GM20431 (cell line): ENCODE data around the gene TLK2.

Experiments
- in situ Hi-C: fragments of 300-500 bp; cut with MseI, MboI; formaldehyde crosslinking; loops from one replicate; pipeline ENCODE4 v1.15.0; 2020; ENCODE audit warnings: low sequenced_read_pairs; ENCODE audit not compliant: unreplicated experiment

Gene TLK2

GRCh38 chr17:62625184-62625869 lies 146.7 kb downstream of the TLK2 start:
- in situ Hi-C loops: no loop called here

GRCh38 chr17:62625870-62626200 lies 147.2 kb downstream of the TLK2 start:
- in situ Hi-C loops: no loop called here

DNA sequence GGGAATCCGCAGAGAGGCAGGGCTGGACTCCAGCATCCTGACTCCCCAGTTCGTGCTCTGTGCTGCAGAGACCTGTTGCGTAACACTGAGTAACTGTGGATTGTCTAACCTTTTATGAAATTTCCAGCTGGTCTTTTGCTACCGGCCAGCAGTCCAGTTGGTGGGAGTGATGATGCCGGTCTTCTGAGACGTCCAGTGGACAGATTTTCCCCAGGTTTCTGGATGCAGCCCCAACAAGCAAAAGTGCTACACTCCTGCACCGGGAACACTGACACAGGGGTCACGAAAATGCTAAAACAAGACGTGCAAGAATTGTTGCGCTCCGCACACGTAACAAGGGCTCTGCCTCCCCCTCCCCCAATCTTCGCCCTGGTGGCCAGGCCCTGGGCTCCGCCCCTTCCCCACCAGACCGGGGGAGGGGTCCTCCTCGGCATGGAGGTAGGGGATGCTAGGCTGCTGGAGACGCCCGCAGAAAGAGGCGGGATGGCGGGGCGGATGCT lies 148.1 kb downstream of the TLK2 start:
- in situ Hi-C loops: no loop called here

- in situ Hi-C loops: no loop called here
Observed at GRCh38 chr17:62627219-62627903, 148.7 kb downstream of the TLK2 start, which contains the start of gene MRC2. Gene MRC2 (plus strand): TSS chr17:62627670. CDS start chr17:62627803, 133 bp downstream.

DNA sequence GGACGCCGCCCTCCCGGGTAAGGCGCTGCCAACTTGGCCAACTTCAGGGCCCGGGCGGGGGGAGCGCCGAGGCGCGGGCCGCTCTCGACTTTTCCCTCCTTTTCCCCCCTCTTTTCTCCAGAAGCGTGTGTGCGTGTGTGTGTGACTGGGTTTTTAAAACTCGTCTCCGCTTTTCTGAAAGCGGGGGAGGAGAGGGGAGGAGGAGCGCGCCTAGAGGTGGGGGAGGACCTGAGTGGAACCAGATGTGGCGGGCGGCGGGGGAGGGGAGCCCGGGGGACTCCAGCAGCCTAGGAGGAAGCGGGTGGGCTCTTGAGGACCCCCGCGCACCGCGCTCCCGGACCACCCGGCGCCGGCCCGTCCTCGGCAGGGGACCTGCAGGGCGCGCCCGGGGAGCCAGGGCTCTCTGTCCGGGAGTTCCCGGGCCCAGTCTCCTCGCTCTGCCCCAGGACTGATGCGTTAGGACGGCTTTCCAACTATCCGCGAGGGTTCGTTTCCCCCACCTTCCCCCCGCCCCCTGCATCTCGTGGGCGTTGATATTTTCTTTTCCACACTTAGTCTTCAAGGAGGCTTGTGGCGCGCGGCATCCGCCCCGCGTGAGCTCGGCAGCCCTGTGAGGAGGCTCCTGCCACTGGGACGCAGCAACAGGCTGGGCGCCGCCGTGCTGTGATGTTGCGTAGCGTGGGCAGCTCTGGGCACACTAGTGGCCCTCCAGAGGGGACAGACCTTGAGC lies 149.4 kb downstream of the TLK2 start:
- in situ Hi-C loops: no loop called here

- in situ Hi-C loops: no loop called here
Observed at GRCh38 chr17:62628831-62629555, 150.4 kb downstream of the TLK2 start.

- in situ Hi-C loops: no loop called here
Observed at GRCh38 chr17:62629556-62630364, 151.1 kb downstream of the TLK2 start.

- in situ Hi-C loops: no loop called here
Observed at GRCh38 chr17:62630365-62631085, 151.9 kb downstream of the TLK2 start.

DNA sequence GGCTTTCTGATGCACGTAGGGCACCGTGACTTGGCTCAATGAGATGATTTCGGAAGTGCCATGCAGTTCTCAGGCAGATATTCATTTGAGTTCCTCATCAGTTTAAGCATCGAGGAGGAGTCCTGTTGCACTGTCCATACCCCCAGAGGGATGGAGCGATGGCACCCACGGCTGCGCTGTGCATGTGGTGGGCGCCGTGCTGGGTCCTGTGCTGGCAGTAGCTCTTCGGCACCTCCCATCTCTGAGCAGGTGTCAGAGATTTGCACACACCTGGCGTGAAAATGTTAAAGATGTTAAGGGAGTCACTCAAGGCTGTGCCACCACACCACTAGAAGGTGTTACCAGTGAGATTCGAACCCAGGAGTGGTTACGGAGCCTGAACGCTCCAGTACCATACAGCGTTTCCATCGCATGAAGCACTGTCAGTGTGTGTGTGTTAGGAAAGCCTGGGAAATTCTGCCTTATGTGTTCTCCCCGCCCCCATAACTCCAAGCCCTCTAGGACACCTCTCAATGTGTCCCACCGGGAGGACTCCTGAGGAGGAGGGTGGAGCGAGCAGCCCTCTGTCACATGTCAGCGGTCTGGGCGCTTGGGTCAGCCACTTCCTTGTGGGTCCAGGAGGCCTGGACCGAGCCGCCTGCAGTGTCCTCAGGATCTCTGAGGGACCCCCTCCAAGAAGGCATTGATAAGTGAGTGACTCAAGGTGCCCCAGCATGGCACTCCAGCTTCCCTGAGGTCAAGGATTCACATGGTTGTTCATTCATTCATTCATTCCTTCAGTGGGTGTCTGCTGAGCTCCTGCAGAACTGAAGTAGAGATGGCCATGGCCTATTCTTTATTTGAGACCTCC lies 152.7 kb downstream of the TLK2 start:
- in situ Hi-C loops: no loop called here

DNA sequence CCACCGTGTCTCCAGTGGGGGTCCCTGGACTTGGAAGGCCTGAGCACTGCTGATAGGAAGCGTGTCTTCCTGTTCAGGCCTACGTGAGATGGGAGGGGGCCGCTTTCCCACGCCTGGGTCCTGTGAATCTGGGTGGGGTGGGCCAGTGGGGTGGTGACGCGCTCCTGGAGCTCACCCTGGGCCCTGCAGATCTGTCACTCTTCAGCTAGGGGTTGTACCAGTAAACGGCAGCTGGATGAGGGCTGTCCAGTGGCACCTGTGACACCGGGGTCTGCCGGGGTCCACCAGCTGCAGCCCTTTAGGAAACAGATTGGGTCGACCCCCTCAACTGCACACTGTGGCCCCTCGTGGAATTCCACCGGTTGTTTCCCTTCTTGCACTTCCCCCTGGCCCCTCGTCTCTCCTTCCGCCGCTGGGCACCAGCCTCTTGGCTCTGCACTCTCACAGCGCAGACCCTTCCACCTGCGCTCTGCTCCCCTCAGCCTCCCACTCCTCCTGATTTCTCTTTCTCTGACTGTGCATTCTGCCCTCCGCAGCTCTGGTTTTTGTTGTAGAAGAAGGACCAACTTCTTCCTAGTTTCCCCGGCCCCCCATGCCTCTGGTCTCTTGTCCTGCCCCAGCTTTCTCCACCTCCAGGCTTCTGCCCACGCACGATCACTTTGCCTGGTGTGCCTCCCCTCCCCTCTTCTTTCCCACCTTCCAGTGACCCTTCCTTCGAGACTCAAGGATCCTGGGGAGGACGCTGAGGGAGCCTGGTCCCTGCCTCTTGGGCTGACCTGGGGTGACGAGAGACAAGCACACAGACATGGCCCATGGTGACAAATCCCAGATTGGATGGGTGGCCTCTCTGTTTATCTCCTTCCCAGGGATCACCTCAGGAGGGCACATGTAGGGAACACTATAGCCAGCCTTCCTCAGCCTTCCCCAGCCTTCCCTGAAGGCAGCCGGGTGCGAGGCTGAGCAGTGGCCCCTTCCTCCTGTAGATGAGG lies 153.6 kb downstream of the TLK2 start:
- in situ Hi-C loops: no loop called here

DNA sequence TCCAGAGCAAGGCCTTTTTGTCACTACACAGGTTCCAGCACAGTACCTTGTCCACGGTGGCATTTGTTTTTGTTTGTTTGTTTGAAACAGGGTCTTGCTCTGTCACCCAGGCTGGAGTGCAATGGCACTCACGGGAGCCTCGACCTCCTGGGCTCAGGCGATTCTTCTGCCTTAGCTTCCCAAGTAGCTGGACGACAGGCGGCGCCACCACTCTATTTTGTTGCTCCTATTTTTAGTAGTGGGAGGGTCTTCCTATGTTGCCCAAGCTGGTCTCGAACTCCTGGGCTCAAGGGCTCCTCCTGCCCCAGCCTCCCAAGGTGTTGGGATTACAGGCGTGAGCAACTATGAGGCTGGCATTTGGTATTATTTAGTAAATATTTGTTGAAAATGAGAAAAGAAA lies 159.2 kb downstream of the TLK2 start:
- in situ Hi-C loops: no loop called here

DNA sequence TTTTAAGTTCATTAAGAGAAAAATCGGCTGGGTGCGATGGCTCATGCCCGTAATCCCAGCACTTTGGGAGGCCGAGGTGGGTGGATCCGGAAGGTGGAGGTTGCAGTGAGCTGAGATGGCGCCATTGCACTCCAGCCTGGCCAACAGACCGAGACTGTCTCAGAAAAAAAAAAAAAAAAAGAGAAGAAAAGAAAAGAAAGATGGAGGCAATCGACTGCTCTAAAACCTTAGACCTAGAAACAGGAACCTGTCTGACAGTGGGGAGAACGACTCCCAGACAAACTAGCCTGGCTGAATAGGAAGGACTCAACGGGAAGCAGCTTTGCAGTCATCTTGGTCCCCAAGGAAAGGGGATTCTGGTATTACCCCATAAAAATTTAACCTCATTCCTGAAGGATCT lies 162.5 kb downstream of the TLK2 start:
- in situ Hi-C loops: no loop called here

- in situ Hi-C loops: no loop called here
Observed at GRCh38 chr17:62641951-62642350, 163.3 kb downstream of the TLK2 start.

GRCh38 chr17:62643496-62643895 lies 164.9 kb downstream of the TLK2 start:
- in situ Hi-C loops: no loop called here

DNA sequence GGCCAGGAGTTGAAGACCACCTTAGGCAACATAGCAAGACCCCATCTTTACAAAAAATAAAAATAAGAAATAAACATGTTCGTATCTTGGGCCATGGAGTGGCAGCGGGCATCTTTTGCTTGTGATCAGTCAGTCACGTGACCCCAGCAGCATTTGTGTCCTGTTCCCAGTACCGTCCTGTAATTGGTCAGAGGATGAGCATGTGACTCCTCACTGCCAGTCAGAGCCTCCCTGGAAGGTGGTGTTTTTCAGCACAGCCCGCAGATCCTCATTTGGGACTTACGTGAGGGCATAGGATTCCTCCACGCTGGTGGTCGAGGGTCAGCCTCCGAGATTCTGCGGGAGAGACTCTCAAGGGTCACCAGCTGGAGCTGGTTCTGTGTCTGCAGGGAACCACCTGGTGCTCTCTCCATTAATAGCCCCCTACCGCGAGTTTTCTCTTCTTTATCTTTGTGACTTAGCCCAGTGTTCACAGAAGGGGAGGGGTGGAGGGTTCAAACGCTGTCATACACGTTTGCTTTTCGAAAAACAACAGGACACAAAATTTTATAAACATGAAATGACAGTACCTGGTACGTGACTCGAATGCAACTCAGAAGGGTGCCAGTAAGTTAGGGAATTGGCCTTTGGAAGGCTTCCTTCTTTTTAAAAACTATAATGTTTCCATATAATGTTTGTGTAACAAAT lies 166.0 kb downstream of the TLK2 start:
- in situ Hi-C loops: no loop called here

- in situ Hi-C loops: no loop called here
Observed at GRCh38 chr17:62648251-62648955, 169.8 kb downstream of the TLK2 start.
